OCI-LY3 (cell line): ENCODE results near the gene DDX18.

Experiments used
- EZH2phosphoT487 ChIP-seq: fragments of 200-600 bp; shearing (Covaris generic); IDR thresholded peaks from 2 replicates; pipeline ENCODE4 v1.6.1; 2018; ENCODE audit warnings: antibody characterized with exemption, mixed run types, low read depth
- TF ChIP-seq, protein P1 (sequence below): fragments of 200-600, 300-600 bp; sonication (generic); IDR thresholded peaks from 2 replicates; pipeline ENCODE4 v1.5.1; 2014; ENCODE audit warnings: antibody characterized with exemption, low read length, low read depth

DNA sequence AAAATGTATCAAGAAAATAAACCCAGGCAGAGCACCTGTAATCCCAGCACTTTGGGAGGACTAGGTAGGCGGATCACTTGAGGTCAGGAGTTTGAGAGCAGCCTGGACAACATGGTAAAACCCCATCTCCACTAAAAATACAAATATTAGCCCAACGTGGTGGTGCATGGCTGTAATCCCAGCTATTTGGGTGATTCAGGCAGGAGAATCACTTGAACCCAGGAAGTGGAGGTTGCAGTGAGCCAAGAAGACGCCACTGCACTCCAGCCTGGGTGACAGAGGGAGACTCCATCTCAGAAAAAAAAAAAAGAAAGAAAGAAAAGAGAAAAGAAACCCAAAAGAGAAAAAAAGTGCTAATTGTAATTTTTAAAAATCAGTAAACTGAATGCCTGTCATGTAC is 41.4 kb downstream of the DDX18 start:
- TF ChIP-seq, protein P1, sequence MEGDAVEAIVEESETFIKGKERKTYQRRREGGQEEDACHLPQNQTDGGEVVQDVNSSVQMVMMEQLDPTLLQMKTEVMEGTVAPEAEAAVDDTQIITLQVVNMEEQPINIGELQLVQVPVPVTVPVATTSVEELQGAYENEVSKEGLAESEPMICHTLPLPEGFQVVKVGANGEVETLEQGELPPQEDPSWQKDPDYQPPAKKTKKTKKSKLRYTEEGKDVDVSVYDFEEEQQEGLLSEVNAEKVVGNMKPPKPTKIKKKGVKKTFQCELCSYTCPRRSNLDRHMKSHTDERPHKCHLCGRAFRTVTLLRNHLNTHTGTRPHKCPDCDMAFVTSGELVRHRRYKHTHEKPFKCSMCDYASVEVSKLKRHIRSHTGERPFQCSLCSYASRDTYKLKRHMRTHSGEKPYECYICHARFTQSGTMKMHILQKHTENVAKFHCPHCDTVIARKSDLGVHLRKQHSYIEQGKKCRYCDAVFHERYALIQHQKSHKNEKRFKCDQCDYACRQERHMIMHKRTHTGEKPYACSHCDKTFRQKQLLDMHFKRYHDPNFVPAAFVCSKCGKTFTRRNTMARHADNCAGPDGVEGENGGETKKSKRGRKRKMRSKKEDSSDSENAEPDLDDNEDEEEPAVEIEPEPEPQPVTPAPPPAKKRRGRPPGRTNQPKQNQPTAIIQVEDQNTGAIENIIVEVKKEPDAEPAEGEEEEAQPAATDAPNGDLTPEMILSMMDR, result no peak
- TF ChIP-seq EZH2phosphoT487, result no peak
